ENCODE measurements around the gene ABCB6. TPM values are rescaled to one million over a fixed set of nuclear protein-coding genes. Genes with fewer than 3 reads are reported as not detected.
A peak's percentile ranks its signal among the peaks of the same experiment; 100 is the strongest.

The ABCB6 gene
- total RNA-seq, 2 donors from 2014 or later, result 8.5 to 8.8 TPM

- Mint-ChIP-seq H3K27me3 (ENCODE audit: low read depth) (no peaks in the 10 kb centered on the region), H3K36me3 (ENCODE audit: insufficient read depth in 2 of 2) (peaks cover 4 to 14% of the 10 kb centered on the region in 2 donors), H3K9me3 (no peaks in the 10 kb centered on the region), H3K4me1 (ENCODE audit: low read depth) (peaks cover 79% of the 10 kb centered on the region), H3K27ac (peak overlapping the region; percentile 21), H3K4me3 (peak overlapping the region; percentile 75 to 78)
- no peak for DNase-seq
- no peak for ATAC-seq (replicated peaks in 1 of 2)
These were observed 32.9 kb upstream of the ABCB6 start for GRCh38 chr2:219251656-219252055.

DNA sequence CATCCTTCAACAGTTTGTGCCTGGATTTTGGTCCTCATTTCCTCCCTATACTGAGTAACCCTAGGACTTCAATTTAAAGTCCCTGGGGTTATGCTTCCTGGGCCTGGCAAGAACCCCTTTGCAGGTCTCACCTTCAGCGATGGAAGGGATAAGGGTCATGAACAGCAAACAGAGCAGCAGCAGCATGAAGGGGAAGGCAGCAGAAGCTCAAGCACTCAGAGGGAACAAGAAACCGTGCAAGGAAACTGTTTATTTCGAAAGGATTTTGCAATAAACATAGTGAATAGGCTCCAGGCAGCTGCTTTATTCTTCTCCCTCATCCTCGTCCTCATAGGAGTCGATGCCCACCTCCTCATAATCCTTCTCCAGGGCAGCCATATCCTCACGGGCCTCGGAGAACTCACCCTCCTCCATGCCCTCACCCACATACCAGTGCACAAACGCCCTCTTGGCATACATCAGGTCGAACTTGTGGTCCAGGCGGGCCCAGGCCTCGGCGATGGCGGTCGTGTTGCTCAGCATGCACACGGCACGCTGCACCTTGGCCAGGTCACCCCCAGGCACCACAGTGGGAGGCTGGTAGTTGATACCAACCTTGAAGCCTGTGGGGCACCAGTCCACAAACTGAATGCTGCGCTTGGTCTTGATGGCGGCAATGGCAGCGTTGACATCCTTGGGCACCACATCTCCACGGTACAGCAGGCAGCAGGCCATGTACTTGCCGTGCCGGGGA is 31.5 kb upstream of the ABCB6 start:
- ATAC-seq (replicated peaks in 1 of 2), result no peak
- Mint-ChIP-seq H3K36me3 (ENCODE audit: insufficient read depth in 2 of 2) (peaks cover 8 to 15% of the 10 kb centered on the region in 2 donors), H3K4me3 (peak overlapping the region; percentile 75 to 78), H3K9me3 (no peaks in the 10 kb centered on the region), H3K27me3 (ENCODE audit: low read depth) (no peaks in the 10 kb centered on the region), H3K27ac (peak overlapping the region; percentile 24), H3K4me1 (ENCODE audit: low read depth) (peaks cover 79% of the 10 kb centered on the region)
- no peak for DNase-seq

GRCh38 chr2:219249203-219249980 is 30.6 kb upstream of the ABCB6 start:
- ATAC-seq (replicated peaks in 1 of 2), result no peak
- no peaks in the 10 kb centered on the region for H3K9me3 Mint-ChIP-seq
- H3K27ac Mint-ChIP-seq, result peak overlapping the region; percentile 53
- H3K27me3 Mint-ChIP-seq (ENCODE audit: low read depth), result no peaks in the 10 kb centered on the region
- DNase-seq, result peak in 1 of 2 donors; percentile 34
- H3K4me3 Mint-ChIP-seq, result peak overlapping the region; percentile 75 to 78
- H3K36me3 Mint-ChIP-seq (ENCODE audit: insufficient read depth in 2 of 2), result peaks cover 8 to 15% of the 10 kb centered on the region in 2 donors
- peaks cover 76% of the 10 kb centered on the region for H3K4me1 Mint-ChIP-seq (ENCODE audit: low read depth)

DNA sequence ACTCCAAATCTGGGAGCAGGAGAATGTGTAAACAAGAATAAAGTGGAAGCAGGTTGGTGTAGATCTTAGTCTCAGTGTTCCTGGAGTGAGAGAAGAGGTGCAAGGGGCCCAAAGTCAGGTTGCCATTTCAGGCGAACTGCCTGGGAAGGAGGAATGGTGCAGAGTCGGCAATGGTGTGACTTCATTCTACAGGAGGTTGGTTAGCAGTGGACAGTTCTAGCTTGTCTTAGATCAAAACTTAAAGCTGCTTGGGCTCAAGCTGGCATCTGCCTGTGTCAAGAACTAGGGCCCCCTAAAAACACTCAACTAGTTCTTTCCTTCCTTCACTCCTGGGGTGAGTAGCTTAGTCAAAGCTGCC is 30.1 kb upstream of the ABCB6 start:
- peak overlapping the region; percentile 53 for H3K27ac Mint-ChIP-seq
- H3K36me3 Mint-ChIP-seq (ENCODE audit: insufficient read depth in 2 of 2), result peaks cover 8 to 15% of the 10 kb centered on the region in 2 donors
- no peaks in the 10 kb centered on the region for H3K27me3 Mint-ChIP-seq (ENCODE audit: low read depth)
- DNase-seq (no peak), ATAC-seq (replicated peaks in 1 of 2) (no peak)
- peaks cover 79% of the 10 kb centered on the region for H3K4me1 Mint-ChIP-seq (ENCODE audit: low read depth)
- H3K4me3 Mint-ChIP-seq, result peak overlapping the region; percentile 75 to 78
- H3K9me3 Mint-ChIP-seq, result no peaks in the 10 kb centered on the region

DNA sequence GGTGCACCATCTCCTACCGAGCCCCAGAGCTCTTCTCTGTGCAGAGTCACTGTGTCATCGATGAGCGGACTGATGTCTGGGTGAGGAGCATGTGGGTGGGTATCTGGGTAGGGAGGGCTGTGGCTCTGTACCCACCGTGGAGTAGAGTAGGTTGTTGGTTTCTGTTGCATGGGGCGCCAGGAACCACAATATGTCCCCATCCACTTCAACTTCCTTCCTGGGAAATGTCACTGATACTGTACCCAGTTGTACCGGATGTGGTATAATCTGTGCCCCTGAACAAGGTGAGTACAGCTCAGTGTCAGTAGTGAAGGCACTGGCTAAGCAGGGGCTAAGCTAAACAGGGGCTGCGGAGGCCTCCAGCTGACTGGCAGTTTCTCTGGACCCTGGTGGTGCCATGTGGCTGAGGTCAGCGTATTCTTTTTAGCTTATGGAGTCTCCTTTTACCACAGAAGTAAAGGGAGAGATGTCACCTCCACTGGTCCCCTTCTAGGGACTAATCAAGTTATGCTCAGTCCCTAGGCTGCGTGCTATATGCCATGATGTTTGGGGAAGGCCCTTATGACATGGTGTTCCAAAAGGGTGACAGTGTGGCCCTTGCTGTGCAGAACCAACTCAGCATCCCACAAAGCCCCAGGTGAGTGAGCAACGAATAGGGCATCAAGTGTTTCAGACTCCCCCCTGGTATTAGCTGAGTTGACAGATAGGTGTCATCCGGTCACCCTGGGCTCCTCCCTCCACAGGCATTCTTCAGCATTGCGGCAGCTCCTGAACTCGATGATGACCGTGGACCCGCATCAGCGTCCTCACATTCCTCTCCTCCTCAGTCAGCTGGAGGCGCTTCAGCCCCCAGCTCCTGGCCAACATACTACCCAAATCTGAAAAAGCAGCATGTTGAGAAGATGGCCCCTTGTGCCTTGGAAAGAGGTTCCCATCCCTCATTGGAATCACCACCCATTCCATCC is 29.2 kb upstream of the ABCB6 start:
- peak overlapping the region; percentile 72 for H3K27ac Mint-ChIP-seq
- DNase-seq (peak; percentile 54 to 71), ATAC-seq (replicated peaks in 1 of 2) (peak; percentile 66 to 71)
- peaks cover 8 to 15% of the 10 kb centered on the region in 2 donors for H3K36me3 Mint-ChIP-seq (ENCODE audit: insufficient read depth in 2 of 2)
- H3K27me3 Mint-ChIP-seq (ENCODE audit: low read depth), result no peaks in the 10 kb centered on the region
- peak overlapping the region; percentile 75 to 78 for H3K4me3 Mint-ChIP-seq
- no peaks in the 10 kb centered on the region for H3K9me3 Mint-ChIP-seq
- peaks cover 83% of the 10 kb centered on the region for H3K4me1 Mint-ChIP-seq (ENCODE audit: low read depth)

- Mint-ChIP-seq H3K9me3 (no peaks in the 10 kb centered on the region), H3K27ac (peak overlapping the region; percentile 98), H3K36me3 (ENCODE audit: insufficient read depth in 2 of 2) (peaks cover 8 to 11% of the 10 kb centered on the region in 2 donors), H3K27me3 (ENCODE audit: low read depth) (no peaks in the 10 kb centered on the region), H3K4me1 (ENCODE audit: low read depth) (peaks cover 70% of the 10 kb centered on the region), H3K4me3 (peak overlapping the region; percentile 75 to 78)
- no peak for ATAC-seq (replicated peaks in 1 of 2)
- no peak for DNase-seq
These were observed 27.8 kb upstream of the ABCB6 start for GRCh38 chr2:219246559-219246958.

- peaks cover 8% of the 10 kb centered on the region in 2 donors for H3K36me3 Mint-ChIP-seq (ENCODE audit: insufficient read depth in 2 of 2)
These were observed 27.1 kb upstream of the ABCB6 start for GRCh38 chr2:219245899-219246230.

GRCh38 chr2:219245148-219245898 is 26.6 kb upstream of the ABCB6 start, which contains the start of the genes GLB1L and STK16:
Gene GLB1L, minus strand, starts transcription at chr2:219245444. Its CDS starts 1,871 bp downstream, at chr2:219243573.
Gene STK16, plus strand, starts transcription at chr2:219245479. Its CDS starts 521 bp downstream, at chr2:219246000.
- Mint-ChIP-seq H3K36me3 (ENCODE audit: insufficient read depth in 2 of 2) (peaks cover 3 to 8% of the 10 kb centered on the region in 2 donors), H3K4me1 (ENCODE audit: low read depth) (peaks cover 57% of the 10 kb centered on the region)

More at GRCh38 chr2:219245899-219246230, 27.1 kb upstream of the ABCB6 start:
- Mint-ChIP-seq H3K4me3 (peak overlapping the region; percentile 75 to 78), H3K9me3 (no peaks in the 10 kb centered on the region), H3K27ac (peak overlapping the region; percentile 98), H3K4me1 (ENCODE audit: low read depth) (peaks cover 63% of the 10 kb centered on the region), H3K27me3 (ENCODE audit: low read depth) (no peaks in the 10 kb centered on the region)
- DNase-seq (no peak), ATAC-seq (replicated peaks in 1 of 2) (no peak)

DNA sequence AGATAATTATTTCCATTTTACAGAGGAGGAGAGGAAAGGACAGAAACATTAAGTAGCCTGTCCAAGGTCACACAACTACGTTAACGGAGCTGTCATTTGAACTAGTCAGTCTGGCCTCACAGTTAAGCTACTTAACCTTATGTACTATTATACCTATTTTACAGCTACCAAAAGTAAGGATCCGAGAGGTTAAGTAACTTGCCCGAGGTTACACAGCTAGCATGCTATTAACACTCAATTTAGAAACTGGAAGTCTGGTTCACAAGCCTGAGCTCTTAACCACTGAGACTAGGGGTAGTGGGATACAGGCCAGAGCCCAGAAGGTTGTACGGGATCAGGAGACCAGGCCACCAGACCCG is 26.0 kb upstream of the ABCB6 start:
- no peak for DNase-seq
- H3K4me1 Mint-ChIP-seq (ENCODE audit: low read depth), result peaks cover 52% of the 10 kb centered on the region
- H3K27me3 Mint-ChIP-seq (ENCODE audit: low read depth), result no peaks in the 10 kb centered on the region
- peak overlapping the region; percentile 75 to 78 for H3K4me3 Mint-ChIP-seq
- peak overlapping the region; percentile 70 for H3K27ac Mint-ChIP-seq
- no peak for ATAC-seq (replicated peaks in 1 of 2)
- peaks cover 2 to 8% of the 10 kb centered on the region in 2 donors for H3K36me3 Mint-ChIP-seq (ENCODE audit: insufficient read depth in 2 of 2)
- H3K9me3 Mint-ChIP-seq, result no peaks in the 10 kb centered on the region

More at GRCh38 chr2:219245148-219245898, 26.6 kb upstream of the ABCB6 start, which contains the start of the genes GLB1L and STK16:
- Mint-ChIP-seq H3K9me3 (no peaks in the 10 kb centered on the region), H3K27me3 (ENCODE audit: low read depth) (no peaks in the 10 kb centered on the region), H3K27ac (peak within 1 kb of the TSS; percentile 98), H3K4me3 (peak within 1 kb of the TSS; percentile 75 to 78)
- peak; percentile 80 to 82 for ATAC-seq (replicated peaks in 1 of 2)
- peak; percentile 91 to 94 for DNase-seq

- peaks cover 37% of the 10 kb centered on the region for H3K4me1 Mint-ChIP-seq (ENCODE audit: low read depth)
- H3K36me3 Mint-ChIP-seq (ENCODE audit: insufficient read depth in 2 of 2), result peaks cover 2 to 3% of the 10 kb centered on the region in 2 donors
- H3K27ac Mint-ChIP-seq, result no peak overlapping the region
- no peaks in the 10 kb centered on the region for H3K9me3 Mint-ChIP-seq
- DNase-seq (no peak), ATAC-seq (replicated peaks in 1 of 2) (no peak)
- H3K27me3 Mint-ChIP-seq (ENCODE audit: low read depth), result no peaks in the 10 kb centered on the region
- peak overlapping the region; percentile 47 to 56 for H3K4me3 Mint-ChIP-seq
These were observed 24.6 kb upstream of the ABCB6 start for GRCh38 chr2:219243291-219243761.

GRCh38 chr2:219234331-219234730 is 15.6 kb upstream of the ABCB6 start:
- peaks cover 24 to 33% of the 10 kb centered on the region in 2 donors for H3K36me3 Mint-ChIP-seq (ENCODE audit: insufficient read depth in 2 of 2)
- ATAC-seq (replicated peaks in 1 of 2), result no peak
- no peak for DNase-seq
- peaks cover 25% of the 10 kb centered on the region for H3K4me1 Mint-ChIP-seq (ENCODE audit: low read depth)
- no peak overlapping the region for H3K4me3 Mint-ChIP-seq
- H3K27me3 Mint-ChIP-seq (ENCODE audit: low read depth), result no peaks in the 10 kb centered on the region
- H3K9me3 Mint-ChIP-seq, result no peaks in the 10 kb centered on the region
- H3K27ac Mint-ChIP-seq, result no peak overlapping the region

Data from activated T-cell treated with anti-CD3 and anti-CD28 coated beads, Interleukin-2, amount 50 U/mL, for 72 hours (primary cell).